HG03108 (cell line): ENCODE data around the gene JARID2.
A peak's percentile ranks its signal among the peaks of the same experiment; 100 is the strongest.
"Not testable (repeated sequence)": the region's sequence is repeated elsewhere in the genome, so short reads cannot be mapped to it uniquely, and the experiment has no call there.

Source experiments
- ATAC-seq: cut with Tn5 transposase; IDR thresholded peaks from one replicate; pipeline ENCODE4 v1.9.1; 2021; ENCODE audit warnings: moderate library complexity; ENCODE audit not compliant: unreplicated experiment

JARID2 gene

DNA sequence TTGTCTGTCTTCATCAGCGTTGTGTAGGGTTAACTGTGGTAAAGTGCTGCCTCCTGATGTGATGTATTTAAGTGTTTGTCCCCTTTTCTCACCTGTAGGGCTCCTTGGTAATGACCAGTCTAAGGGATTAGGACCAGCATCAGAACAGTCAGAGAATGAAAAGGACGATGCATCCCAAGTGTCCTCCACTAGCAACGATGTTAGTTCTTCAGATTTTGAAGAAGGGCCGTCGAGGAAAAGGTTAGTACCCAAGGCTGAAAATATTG is 164.2 kb downstream of the JARID2 start:
- ATAC-seq = no peak

DNA sequence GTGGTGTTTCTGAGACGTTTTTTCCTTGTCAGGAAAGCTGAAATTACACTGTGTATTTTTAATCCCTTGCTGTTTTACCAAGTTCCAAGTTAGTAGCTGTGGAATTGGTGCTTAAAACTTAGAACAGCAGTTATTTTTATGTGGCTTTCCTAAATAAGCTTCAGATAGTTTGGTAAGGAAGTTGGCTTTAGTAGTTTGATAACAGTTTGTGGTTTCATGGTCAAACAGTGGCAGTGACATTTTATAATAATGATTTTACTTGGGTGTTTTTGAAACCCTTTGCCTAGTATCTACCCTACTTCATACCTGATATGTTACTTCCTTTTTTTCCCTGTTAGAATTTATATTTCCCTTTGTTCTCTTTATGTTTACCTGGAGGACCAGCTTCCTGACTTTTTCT is 164.9 kb downstream of the JARID2 start:
- ATAC-seq = no peak

GRCh38 chr6:15411766-15412165 is 165.9 kb downstream of the JARID2 start:
- no peak for ATAC-seq

DNA sequence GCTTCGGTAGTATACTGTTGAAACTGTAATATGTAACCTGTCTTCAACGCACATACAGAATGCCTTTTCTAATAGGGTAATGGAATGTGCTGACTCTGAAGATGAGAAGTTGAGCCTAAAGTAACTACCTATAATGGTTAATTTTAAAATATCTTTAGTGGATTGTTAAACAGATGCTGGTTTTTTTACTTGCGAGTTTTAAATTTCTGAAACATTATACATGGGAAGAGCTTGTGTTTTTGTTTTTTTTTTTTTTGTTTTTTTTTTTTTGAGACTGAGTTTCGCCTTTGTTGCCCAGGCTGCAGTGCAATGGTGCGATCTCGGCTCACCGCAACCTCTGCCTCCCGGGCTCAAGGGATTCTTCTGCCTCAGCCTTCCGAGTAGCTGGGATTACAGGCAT is 166.9 kb downstream of the JARID2 start:
- no peak for ATAC-seq

DNA sequence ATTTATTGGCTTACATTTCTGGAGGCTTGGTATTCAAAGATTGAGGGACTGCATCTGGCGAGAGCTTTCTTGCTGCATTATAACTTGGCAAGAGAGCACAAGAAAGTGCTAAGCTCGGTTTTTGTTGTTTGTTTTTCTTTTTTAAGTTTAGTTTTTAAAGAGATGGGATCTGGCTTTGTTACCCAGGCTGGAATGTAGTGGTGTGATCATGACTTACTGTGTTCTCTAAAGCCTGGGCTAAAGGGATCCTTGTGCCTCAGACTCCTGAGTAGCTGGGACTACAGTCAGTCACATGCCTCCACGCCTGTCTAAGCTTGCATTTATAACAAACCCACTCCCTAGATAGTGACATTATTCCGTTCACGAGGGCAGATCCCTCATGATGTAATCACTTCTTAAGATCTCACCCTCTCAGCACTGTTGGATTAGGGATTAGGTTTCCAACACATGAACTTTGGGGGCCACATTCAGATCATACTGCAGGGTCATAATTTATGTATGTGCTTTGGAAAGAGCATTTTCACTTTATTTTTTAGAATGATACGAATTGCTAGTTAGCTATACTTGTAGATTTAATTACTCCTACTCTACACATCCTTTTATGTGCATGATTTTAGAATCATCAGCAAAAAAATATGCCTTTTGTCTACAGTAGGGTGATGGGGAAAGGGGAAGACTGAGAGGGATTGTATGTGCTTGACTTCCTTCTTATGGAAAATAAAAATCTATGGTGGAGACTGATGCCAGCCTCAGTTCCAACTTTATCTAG is 167.8 kb downstream of the JARID2 start:
- ATAC-seq = no peak

- no peak for ATAC-seq
These were observed 168.4 kb downstream of the JARID2 start for GRCh38 chr6:15414235-15414612.

DNA sequence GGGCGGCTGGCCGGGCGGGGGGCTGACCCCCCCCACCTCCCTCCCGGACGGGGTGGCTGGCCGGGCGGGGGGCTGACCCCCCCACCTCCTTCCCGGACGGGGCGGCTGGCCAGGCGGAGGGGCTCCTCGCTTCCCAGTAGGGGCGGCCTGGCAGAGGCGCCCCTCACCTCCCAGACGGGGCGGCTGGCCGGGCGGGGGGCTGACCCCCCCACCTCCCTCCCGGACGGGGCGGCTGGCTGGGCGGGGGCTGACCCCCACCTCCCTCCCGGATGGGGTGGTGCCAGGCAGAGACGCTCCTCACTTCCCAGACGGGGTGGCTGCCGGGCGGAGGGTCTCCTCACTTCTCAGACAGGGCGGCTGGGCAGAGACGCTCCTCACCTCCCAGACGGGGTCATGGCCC is 169.8 kb downstream of the JARID2 start:
- not testable (repeated sequence) for ATAC-seq

DNA sequence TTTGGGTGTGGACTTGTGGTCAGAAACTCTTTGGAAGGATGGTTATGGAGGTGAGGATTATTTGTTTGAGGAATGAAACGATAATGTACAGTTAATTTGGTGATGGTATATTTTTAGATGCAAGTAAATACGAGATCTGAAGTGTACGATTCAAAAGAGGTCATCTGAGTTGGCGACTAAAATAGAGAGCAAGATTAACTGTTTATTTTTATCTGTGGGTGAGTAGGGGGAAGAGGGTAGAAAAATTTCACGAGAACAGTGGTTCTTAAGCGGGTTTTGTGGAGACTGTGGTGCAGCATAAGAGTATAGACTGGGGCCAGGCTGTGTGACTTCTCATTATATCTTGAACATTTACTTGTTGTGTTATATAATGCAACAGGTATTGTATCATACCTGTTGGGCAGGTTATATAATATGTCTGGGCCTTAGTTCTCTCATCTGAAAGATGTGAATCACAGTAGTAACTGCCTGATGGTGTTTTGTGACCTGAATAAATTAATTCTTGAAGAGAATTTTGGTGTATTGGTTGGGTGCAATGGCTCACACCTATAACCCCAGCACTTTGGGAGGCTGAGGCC is 171.2 kb downstream of the JARID2 start:
- no peak for ATAC-seq

DNA sequence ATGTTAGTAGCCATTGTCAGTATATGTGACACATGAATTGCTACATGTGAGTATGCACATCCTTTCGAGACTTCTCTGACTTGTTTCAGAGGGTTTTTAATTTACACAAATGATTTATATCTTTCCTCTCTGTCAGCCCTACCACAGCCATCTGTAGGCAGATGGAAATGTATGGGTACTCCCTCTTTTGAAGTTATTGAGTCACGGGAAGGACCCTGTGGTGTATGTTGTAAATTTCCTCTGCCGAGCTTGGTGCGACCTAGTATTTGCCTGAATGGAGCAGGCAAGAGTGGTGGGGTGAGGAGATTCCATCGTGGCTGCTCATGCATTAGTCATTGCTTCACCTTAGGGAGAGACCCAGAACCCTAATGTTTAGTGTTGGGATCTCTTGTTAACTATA is 171.9 kb downstream of the JARID2 start:
- no peak for ATAC-seq

GRCh38 chr6:15419493-15419892 is 173.6 kb downstream of the JARID2 start:
- no peak for ATAC-seq

DNA sequence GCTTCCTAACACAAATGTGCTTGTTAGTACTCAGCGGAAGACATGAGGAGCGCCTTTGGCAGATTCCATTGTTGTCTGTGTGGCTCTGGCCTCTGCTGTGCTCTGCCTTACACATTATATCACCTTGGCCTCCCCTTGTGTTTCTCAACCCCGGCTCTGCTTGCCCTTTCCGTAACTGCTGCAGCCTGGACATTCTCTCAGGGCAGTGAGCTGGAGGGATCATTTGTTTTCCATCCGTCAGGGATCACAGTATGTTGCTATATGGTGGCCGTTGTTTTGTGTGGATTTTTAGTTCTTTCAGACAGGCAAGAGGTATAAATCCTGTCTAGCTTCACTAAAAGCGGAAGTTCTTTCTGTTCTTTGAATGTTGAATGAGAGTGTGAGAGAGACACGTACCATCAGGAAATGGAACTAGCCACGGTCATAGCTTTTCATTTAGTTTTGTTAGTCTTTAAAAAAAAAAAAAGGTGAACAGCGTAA is 175.1 kb downstream of the JARID2 start:
- ATAC-seq = no peak

GRCh38 chr6:15421945-15422733 is 176.3 kb downstream of the JARID2 start:
- peak; percentile 46 for ATAC-seq

- no peak for ATAC-seq
These were observed 177.6 kb downstream of the JARID2 start for GRCh38 chr6:15423286-15423993.

GRCh38 chr6:15425947-15426346 is 180.1 kb downstream of the JARID2 start:
- no peak for ATAC-seq

DNA sequence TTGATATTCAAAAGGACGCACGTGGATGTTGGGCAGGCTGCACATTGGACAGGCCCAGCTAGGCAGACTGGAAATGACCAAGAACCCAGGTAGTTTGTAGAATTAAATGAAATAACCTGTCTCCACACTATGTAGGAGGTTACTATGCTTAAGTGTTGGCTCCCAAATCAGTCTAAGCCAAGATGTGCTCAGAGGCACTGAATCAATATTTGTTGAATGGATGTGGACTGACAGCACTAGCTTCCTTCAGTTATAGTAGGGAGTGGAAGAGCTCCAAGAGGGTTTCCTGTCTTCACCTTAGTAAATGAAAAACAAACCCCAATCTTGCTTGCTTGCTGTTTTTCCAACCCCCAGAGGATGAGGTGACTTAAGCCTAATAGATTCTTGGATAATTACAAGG is 180.5 kb downstream of the JARID2 start:
- no peak for ATAC-seq

DNA sequence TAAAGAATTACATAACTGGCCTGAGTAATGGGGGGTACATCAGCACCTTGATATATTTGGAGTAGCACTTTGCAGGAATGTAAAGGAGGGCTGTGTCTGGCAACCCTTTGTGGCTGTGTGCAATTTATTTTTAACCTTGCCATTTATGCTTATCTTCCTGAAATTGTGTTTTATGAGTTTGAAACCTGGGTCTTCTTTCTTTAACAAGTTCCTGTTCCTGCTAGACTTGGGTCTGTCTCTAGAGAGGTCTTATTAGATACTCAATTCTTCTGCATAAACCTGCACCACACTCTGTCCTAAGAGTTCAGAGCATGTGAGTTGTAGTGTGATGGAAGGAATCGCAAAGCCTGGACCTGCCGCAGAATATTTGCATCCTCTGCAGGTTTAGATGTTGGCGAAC is 181.0 kb downstream of the JARID2 start:
- ATAC-seq = no peak

DNA sequence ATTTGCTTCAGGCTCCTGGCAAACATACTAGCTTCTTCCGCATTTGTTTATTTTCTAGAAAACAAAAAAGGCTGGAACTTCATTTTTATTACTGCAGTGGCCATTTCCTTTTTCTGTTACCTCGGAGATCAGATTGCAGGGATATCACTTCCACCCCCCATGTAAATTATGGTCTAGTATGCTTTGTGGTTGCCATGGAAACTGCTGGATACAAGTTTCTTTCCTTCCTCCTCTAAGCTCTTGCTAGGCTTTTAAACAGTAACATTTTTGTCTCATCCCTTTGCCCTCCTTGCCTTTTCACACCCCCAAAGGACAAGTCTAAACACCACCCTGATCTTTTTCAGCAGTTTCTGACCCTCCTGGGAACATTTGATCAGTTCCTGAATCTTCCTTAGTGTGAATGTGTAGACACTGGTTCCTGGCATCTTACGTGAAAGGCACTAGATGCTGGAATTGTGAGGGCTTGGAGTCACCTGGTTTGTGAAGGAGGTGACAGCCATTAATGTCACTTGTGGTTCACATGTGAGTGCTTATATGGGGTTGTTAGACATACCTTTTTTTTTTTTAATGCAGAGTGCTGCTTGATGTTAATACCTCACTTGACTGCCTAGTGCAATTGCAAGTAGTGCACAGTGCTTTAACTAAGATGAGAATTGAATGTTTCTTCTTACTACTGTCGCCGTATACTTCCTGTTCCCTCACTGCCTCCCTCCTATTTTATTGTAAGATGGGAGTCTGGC is 181.6 kb downstream of the JARID2 start:
- no peak for ATAC-seq

- no peak for ATAC-seq
These were observed 183.6 kb downstream of the JARID2 start for GRCh38 chr6:15429141-15430110.

DNA sequence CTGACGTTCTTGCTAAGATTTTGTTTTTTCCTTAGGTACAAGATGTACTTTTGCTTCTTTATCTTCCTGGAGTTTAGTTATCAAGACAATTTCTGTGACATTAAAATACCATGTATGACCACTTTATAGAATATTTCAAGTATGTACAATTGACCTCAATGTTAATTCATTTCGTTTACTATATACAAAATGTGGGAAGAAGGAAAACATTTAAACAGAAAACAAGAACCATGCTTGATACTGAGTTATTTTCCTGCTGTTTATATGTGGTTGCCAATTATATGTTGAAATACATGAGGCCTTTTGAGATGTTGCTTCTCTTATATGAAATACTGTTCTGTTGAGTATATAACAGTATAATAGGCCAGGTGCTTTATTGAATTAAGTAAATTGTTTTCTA is 184.3 kb downstream of the JARID2 start:
- no peak for ATAC-seq

DNA sequence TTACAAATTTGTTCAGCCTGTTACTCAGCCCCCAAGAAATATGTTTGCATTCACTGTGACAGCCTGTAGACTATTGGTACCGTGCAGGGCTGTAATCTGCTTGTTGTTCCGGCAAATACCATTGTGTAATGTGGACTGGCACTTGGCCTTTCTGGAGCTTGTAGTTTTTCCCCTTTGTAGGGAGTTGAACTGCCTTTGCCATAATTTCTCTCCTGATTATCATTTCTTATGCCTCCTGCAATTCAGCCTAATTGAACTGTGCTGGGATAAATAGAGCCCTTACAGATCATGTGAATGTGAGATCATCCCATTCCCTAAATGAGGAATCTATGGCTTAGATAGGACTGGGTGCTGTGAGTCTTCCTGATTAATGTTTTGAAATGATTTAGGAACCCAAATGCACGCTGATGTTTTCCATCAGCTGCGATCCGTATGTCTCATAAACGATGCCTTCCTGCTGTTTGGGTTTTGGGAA is 185.1 kb downstream of the JARID2 start:
- ATAC-seq = no peak
